UCSD-AML1 (cell line): ENCODE data around the gene PAX1.

ENCODE experiments used
- DNase-seq: peaks from one replicate; lab custom pipeline; 2025; ENCODE audit not compliant: unreplicated experiment; lab: John Stamatoyannopoulos, UW

Gene PAX1

GRCh38 chr20:21705575-21706260 lies at the start of gene PAX1:
PAX1 (plus strand) TSS chr20:21705664; CDS start chr20:21705713, 49 bp downstream.
- DNase-seq: no peak

GRCh38 chr20:21656308-21657067 lies 49.0 kb upstream of the PAX1 start:
- DNase-seq: no peak

- no peak for DNase-seq
These were observed 43.9 kb upstream of the PAX1 start for GRCh38 chr20:21661488-21662055.

GRCh38 chr20:21663465-21663864 lies 42.0 kb upstream of the PAX1 start:
- no peak for DNase-seq

GRCh38 chr20:21665687-21666446 lies 39.6 kb upstream of the PAX1 start:
- DNase-seq: no peak

- DNase-seq: no peak
These were observed 35.3 kb upstream of the PAX1 start for GRCh38 chr20:21670126-21670525.

- no peak for DNase-seq
These were observed 34.5 kb upstream of the PAX1 start for GRCh38 chr20:21670981-21671380.

- no peak for DNase-seq
These were observed 28.2 kb upstream of the PAX1 start for GRCh38 chr20:21677261-21677660.

GRCh38 chr20:21677781-21678180 lies 27.7 kb upstream of the PAX1 start:
- DNase-seq: no peak

GRCh38 chr20:21681234-21681921 lies 24.1 kb upstream of the PAX1 start:
- no peak for DNase-seq

GRCh38 chr20:21681922-21682318 lies 23.5 kb upstream of the PAX1 start:
- DNase-seq: no peak

GRCh38 chr20:21682521-21682954 lies 22.9 kb upstream of the PAX1 start:
- DNase-seq: no peak

GRCh38 chr20:21684671-21685070 lies 20.8 kb upstream of the PAX1 start:
- DNase-seq: no peak

- DNase-seq: no peak
These were observed 19.5 kb upstream of the PAX1 start for GRCh38 chr20:21685981-21686380.

GRCh38 chr20:21693322-21693721 lies 12.1 kb upstream of the PAX1 start:
- no peak for DNase-seq

GRCh38 chr20:21698494-21699215 lies 6.8 kb upstream of the PAX1 start:
- DNase-seq: no peak

GRCh38 chr20:21699216-21699508 lies 6.3 kb upstream of the PAX1 start:
- no peak for DNase-seq

- no peak for DNase-seq
These were observed 4.1 kb upstream of the PAX1 start for GRCh38 chr20:21701171-21701876.

GRCh38 chr20:21702016-21702415 lies 3.4 kb upstream of the PAX1 start:
- no peak for DNase-seq
